Dermis microvascular lymphatic vessel endothelial cell (primary cell): Measurements from ENCODE around the gene GNB3. TPM values are rescaled to one million over a fixed set of nuclear protein-coding genes. Genes with fewer than 3 reads are reported as not detected.
"Not testable (repeated sequence)": the region's sequence is repeated elsewhere in the genome, so short reads cannot be mapped to it uniquely, and the experiment has no call there.

Experiments used
- DNase-seq, 2 donors: peaks; one replicate each; pipeline versions ENCODE4 v3.0.0 to v3.0.0-alpha.2; 2010; ENCODE audit warnings: low read depth in 2 of 2
- total RNA-seq: library from RNA; depleted of rRNA; stranded (reverse); fragments of >200 nt; gene quantifications from 2 replicates; pipeline ENCODE4 v1.2.1, GENCODE V29; 2014

Gene GNB3
- total RNA-seq, 1 donor from 2014 or later = 0.13 TPM

DNA sequence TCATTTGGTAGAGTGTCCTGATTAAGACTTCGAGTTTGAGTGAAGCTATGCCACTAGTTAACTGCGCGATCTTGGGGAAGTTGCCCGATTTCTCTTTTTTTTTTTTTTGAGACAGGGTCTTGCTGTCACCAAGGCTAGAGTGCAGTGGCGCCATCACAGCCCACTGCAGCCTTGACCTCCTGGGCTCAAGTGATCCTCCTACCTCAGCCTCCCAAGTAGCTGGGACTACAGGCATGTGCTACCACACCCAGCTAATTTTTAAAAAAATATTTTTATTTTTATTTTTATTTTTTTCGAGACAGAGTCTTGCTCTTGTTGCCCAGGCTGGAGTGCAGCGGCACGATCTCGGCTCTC, 33.3 kb downstream of the GNB3 start:
- DNase-seq = not testable (repeated sequence)

DNA sequence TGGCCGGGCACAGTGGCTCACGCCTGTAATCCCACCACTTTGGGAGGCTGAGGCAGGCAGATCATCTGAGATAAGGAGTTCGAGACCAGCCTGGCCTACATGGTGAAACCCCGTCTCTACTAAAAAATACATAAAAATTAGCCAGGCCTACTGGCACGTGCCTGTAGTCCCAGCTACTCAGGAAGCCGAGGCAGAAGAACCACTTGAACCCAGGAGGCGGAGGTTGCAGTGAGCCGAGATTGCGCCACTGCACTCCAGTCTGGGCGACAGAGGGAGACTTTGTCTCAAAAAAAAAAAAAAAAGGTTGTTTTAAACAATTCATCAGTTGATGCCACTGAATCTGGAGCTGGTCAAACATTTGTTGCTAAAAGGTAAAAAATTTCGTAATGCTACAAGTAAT, 39.1 kb downstream of the GNB3 start:
- DNase-seq = not testable (repeated sequence)

DNA sequence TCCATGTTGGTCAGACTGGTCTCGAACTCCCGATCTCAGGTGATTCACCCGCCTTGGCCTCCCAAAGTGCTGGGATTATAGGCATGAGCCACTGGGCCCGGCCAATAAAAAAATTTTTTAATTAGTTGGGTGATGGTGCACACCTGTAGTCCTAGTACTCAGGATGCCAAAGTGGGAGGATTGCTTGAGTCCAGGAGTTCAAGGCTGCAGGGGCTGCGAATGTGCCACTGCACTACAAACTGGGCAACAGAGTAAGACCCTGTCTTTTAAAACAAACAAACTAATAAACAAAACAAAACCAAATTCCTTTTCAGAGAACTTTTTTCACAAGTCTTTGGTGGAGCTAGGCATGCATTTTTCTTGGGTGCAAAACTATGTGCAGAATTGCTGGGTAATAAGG, 42.5 kb downstream of the GNB3 start:
- no peak for DNase-seq

DNA sequence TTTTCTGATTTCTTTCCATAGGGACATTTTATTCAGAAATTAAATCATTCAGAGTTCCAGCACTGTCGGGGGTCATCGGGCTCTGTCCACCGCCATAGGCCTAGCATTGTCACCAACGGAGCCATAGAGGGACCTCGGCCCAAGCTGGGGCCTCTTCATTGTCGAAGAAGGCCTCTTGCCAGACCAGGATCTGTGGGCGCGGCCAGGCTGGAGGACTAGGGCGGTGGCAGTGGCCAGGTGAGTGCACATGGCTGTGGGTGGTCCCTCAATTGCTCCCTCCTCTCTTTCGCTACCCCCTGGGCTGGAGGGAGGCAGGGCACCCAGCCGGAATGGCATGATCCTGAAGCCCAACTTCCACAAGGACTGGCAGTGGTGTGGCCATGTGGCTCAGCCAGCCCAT, 43.0 kb downstream of the GNB3 start:
- no peak for DNase-seq

DNA sequence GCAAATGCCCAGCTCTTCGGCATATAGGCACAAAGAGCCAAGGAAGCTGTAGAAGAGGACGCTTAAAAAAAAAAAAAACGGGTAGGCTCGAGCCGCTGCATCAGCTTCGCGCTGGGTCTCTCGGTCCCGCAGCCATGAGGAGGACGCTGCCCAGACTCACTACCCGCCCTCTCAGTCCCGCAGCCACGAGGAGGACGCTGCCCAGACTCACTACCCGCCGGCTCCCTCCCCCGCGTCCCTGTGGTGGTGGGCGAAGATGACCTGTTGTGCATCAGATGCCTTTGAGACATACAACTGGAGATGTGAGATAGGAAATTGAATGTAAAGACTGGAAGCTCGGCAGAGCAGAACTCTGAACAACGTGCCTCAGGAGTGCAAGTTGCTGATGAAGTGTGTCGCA, 43.8 kb downstream of the GNB3 start:
- DNase-seq = no peak

DNA sequence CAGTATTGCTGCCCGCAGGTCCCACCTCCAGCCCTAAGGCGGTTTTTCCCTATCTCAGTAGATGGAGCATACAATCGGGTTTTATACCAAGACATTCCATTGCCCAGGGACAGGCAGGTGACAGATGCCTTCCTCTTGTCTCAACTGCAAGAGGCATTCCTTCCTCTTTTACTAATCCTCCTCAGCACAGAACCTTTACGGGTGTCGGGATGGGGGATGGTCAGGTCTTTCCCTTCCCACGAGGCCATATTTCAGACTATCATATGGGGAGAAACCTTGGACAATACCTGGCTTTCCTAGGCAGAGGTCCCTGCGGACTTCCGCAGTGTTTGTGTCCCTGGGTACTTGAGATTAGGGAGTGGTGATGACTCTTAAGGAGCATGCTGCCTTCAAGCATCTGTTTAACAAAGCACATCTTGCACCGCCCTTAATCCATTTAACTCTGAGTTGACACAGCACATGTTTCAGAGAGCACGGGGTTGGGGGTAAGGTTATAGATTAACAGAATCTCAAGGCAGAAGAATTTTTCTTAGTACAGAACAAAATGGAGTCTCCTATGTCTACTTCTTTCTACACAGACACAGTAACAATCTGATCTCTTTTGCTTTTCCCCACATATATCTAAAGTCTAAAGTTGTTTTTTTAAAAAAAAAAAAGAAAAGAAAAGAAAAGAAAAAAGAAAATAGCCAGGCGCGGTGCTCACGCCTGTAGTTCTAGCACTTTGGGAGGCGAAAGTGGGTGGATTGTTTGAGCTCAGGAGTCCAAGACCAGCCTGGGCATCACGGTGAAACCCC, 45.7 kb downstream of the GNB3 start:
- DNase-seq = not testable (repeated sequence)

DNA sequence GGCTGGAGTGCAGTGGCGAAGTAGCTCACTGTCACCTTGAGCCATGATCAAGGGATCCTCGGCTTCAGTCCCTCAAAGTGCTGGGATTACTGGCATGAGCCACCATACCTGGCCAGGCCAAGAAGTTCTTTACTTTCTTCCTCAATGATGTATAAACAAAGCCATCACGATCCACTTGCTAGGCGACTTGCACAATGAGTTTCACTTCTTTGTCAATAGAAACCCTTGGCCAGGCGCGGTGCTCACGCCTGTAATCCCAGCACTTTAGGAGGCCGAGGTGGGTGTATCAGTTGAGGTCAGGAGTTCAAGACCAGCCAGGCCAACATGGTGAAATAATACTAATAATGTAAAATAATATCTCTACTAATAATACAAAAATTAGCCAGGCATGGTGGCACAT, 46.7 kb downstream of the GNB3 start:
- DNase-seq = no peak

DNA sequence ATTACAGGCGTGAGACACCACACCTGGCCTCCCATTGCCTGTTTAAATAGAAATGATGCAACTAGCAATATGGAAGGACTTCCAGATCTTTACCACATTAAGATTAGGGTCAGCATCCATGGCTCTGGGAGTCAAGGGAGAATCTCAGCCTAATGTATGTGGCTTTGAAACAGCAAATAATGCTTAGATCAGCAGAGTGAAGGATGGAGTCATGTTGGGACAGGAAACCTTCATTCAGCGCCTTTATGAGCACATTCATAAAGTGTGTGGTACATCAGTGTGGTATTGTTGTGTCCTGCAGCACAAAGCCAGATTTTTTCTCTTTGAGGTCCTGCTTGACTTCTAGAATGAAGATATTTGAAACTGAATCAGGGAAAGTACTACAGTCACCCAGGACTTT, 47.6 kb downstream of the GNB3 start:
- DNase-seq = no peak

DNA sequence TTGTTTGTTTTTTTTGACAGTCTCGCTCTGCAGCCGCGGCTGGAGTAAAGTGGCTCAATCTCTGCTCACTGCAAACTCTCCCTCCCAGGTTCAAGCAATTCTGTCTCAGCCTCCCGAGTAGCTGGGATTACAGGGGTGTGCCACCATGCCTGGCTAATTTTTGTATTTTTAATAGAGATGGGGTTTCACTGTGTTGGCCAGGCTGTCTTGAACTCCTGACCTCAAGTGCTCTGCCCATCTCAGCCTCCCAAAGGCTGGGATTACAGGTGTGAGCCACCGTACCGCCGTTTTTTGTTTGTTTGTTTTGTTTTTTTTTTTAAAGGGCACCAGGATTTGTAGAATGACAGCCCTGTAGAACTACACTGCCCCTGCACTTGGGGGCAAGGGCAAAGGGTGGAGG, 48.1 kb downstream of the GNB3 start:
- DNase-seq = not testable (repeated sequence)

DNA sequence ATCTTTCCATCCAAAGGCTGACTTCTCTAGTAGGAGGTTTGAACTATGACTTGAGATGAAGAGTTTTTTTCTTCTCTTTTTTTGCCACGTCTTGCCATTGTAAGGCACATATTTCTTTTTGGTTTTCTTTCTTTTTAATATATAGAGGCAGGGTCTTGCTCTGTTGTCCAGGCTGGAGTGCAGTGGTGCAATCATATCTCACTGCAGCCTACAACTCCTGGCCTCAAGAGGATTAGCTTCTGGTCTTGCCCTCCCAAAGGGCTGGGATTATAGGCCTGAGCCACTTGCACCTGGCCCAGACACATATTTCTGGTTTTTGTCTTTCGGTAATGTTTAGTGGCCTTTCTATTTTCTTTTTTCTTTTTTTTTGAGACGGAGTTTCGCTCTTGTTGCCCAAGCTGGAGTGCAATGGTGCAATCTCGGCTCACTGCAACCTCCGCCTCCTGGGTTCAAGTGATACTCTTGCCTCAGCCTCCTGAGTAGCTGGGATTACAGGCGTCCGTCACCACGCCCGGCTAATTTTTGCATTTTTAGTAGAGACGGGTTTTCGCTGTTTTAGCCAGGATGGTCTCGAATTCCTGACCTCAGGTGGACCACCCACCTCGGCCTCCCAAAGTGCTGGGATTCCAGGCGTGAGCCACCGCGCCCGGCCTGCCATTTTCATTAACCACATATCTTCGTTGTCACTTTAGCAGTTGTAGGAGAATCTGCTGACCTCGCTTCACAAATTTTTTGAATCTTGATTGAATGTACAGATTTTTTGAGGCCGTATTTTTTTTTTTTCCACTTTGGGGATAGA, 49.2 kb downstream of the GNB3 start:
- not testable (repeated sequence) for DNase-seq

DNA sequence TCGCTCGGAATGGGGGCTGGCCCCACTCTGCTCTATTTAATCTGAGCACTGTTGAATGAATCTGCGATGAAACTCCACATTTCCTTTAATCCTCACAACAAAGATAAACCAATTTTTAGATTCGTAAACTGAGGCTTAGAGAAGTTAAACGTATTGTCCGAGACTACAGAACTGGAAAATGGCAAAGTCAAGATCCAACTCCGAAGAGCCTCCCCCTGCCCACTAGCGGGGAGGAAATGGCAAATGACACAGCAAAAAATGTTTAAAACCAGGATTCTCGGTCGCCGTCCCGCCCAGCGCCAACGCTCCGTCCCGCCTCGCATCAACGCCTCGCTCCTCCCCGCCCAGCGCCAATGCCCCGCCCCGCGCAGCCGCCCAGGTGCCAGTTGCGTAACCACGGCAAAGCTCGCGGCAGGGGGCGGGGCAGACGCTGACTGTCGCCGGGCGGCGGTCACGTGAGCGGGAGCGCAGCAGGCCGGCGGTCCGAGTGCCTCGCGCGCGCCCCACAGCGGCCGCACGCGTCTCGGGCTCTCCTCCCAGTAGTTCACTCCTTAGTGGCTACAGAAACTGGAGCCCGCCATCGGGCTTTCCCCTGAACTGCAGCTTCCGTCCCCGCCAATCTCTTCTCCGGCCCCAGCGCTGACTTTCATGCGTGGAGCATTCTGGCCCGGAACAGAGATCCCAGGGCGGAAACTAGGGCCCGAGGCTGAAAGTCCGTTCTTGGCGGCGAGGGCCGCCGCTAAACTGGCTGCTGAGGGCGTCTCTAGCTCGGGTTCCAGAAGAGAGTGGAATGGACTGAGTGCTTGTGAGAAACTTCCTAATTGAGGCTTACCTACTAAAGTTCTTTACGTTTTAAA, 50.3 kb downstream of the GNB3 start:
- peak; percentile 85 to 97 for DNase-seq

DNA sequence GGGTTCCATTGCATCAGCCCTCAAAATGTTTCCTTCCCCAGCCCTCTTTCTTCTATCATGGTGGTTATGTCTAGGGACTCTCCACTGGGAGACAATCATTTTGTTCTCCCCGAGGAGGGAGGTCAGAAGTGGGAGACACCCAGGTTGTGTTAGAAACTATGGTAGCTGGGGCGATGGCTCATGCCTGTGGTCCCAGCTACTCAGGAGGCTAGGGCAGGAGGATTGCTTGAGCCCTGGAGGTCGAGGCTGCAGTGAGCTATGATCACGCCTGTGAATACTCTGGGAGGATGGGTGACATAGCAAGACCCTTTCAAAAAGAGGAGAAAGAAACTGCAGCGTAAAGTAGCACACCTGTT, 50.9 kb downstream of the GNB3 start:
- DNase-seq = no peak

DNA sequence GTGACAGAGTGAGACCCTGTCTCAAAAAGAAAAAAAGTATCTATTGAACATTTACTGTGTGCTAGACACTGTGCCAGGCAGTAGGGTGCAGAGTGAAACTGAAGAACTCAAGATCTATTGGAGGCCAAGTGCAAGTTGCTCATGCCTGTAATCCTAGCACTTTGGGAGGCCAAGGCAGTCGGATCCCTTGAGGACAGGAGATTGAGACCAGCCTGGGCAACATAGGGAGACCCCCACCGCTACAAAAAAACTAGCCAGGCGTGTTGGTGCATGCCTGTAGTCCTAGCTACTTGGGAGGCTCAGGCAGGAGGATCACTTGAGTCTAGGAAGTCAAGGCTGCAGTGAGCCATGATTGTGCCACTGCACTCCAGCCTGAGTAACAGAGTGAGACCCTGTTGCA, 52.0 kb downstream of the GNB3 start:
- DNase-seq = not testable (repeated sequence)

DNA sequence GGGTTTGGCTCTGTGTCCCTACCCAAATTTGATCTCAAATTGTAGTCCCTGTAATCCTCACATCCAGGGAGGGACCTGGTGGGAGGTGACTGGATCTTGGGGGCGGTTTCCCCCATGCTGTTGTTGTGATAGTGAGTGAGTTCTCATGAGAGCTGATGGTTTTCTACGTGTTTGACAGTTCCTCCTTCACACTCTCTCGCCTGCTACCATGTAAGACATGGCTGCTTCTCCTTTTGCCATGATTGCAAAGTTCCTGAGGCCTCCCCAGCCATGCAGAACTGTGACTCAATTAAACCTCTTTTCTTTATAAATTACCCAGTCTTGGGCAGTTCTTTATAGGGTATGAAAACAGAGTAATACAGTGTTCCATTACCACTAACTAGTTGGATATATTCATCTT, 53.6 kb downstream of the GNB3 start:
- DNase-seq = no peak

Other genes starting within 250 kb of the GNB3 start
- gene CHD4, start 233.5 kb upstream of the GNB3 start, total RNA-seq = 181 and 200 TPM in 2 replicates
- gene LPAR5, start 205.0 kb upstream of the GNB3 start, total RNA-seq = under 0.01 TPM in 1 of 2 replicates, not detected in the other
- 0.39 and 0.51 TPM in 2 replicates for gene ACRBP, start 193.5 kb upstream of the GNB3 start, total RNA-seq
- gene ING4, start 177.8 kb upstream of the GNB3 start, total RNA-seq = 31.1 and 41.1 TPM in 2 replicates
- gene ZNF384, start 151.6 kb upstream of the GNB3 start, total RNA-seq = 6.4 and 11.6 TPM in 2 replicates
- gene PIANP, start 140.1 kb upstream of the GNB3 start, total RNA-seq = not detected in 2 replicates
- 35.8 and 50.4 TPM in 2 replicates for gene COPS7A, start 116.9 kb upstream of the GNB3 start, total RNA-seq
- gene MLF2, start 87.8 kb upstream of the GNB3 start, total RNA-seq = 76.4 and 115 TPM in 2 replicates
- gene PTMS, start 74.6 kb upstream of the GNB3 start, total RNA-seq = 43.3 and 50.8 TPM in 2 replicates
- gene LAG3, start 68.4 kb upstream of the GNB3 start, total RNA-seq = under 0.01 and 0.13 TPM in 2 replicates
- not detected in 2 replicates for gene CD4, start 51.4 kb upstream of the GNB3 start, total RNA-seq
- gene GPR162, start 19.1 kb upstream of the GNB3 start, total RNA-seq = 0.51 and 0.76 TPM in 2 replicates
- gene P3H3, start 12.5 kb upstream of the GNB3 start, total RNA-seq = 18.2 and 22.6 TPM in 2 replicates
- gene CDCA3, start 10.4 kb downstream of the GNB3 start, total RNA-seq = 5.7 and 11.8 TPM in 2 replicates
- gene USP5, start 11.2 kb downstream of the GNB3 start, total RNA-seq = 82.5 and 83.7 TPM in 2 replicates
- gene TPI1, start 26.6 kb downstream of the GNB3 start, total RNA-seq = 778 and 977 TPM in 2 replicates
- gene SPSB2, start 32.4 kb downstream of the GNB3 start, total RNA-seq = 2.9 and 3.3 TPM in 2 replicates
- gene LRRC23, start 63.9 kb downstream of the GNB3 start, total RNA-seq = 2.0 and 2.1 TPM in 2 replicates
- gene ENO2, start 73.7 kb downstream of the GNB3 start, total RNA-seq = 1.0 and 1.4 TPM in 2 replicates
- gene ATN1, start 87.0 kb downstream of the GNB3 start, total RNA-seq = 5.1 and 12.1 TPM in 2 replicates
- gene RNU7-1, start 102.9 kb downstream of the GNB3 start, total RNA-seq = not detected in 2 replicates
- 88.7 and 206 TPM in 2 replicates for gene C12orf57, start 103.1 kb downstream of the GNB3 start, total RNA-seq
- gene PTPN6, start 110.4 kb downstream of the GNB3 start, total RNA-seq = 2.4 and 2.6 TPM in 2 replicates
- 158 and 184 TPM in 2 replicates for gene PHB2, start 129.7 kb downstream of the GNB3 start, total RNA-seq
- 30.2 and 30.8 TPM in 2 replicates for gene EMG1, start 130.0 kb downstream of the GNB3 start, total RNA-seq
- 9.7 and 11.3 TPM in 2 replicates for gene LPCAT3, start 177.6 kb downstream of the GNB3 start, total RNA-seq
- gene C1S, start 219.8 kb downstream of the GNB3 start, total RNA-seq = 0.13 TPM in 2 replicates